NCI-H2227 treated with DMSO at 0.1 percent for 48 hours (cell line): Measurements from ENCODE around the gene ACOX2.

Experiments
- DNase-seq: peaks from one replicate; lab custom pipeline; 2025; lab: John Stamatoyannopoulos, UW

Gene ACOX2

GRCh38 chr3:58536501-58537411, at the start of gene ACOX2:
Gene ACOX2 (minus strand): TSS chr3:58537190. CDS start chr3:58535106, 2,084 bp downstream.
- DNase-seq: no peak

- DNase-seq: no peak
These were observed 49.0 kb upstream of the ACOX2 start for GRCh38 chr3:58585994-58586393.

- peak; percentile 29 for DNase-seq
These were observed 48.2 kb upstream of the ACOX2 start for GRCh38 chr3:58585005-58585786.

GRCh38 chr3:58584690-58585004, 47.7 kb upstream of the ACOX2 start:
- no peak for DNase-seq

- peak; percentile 46 for DNase-seq
These were observed 44.5 kb upstream of the ACOX2 start for GRCh38 chr3:58581328-58582091.

- DNase-seq: no peak
These were observed 43.9 kb upstream of the ACOX2 start for GRCh38 chr3:58580826-58581327.

GRCh38 chr3:58578873-58579272, 41.9 kb upstream of the ACOX2 start:
- DNase-seq: no peak

GRCh38 chr3:58577269-58577821, 40.4 kb upstream of the ACOX2 start, which contains the start of gene FAM107A:
Gene FAM107A (minus strand): TSS chr3:58577391. CDS start chr3:58569860, 7,531 bp downstream.
- no peak for DNase-seq

GRCh38 chr3:58576716-58577115, 39.7 kb upstream of the ACOX2 start:
- DNase-seq: no peak

GRCh38 chr3:58575971-58576652, 39.1 kb upstream of the ACOX2 start:
- DNase-seq: no peak

- no peak for DNase-seq
These were observed 37.7 kb upstream of the ACOX2 start for GRCh38 chr3:58574682-58575081.

- no peak for DNase-seq
These were observed 37.1 kb upstream of the ACOX2 start for GRCh38 chr3:58574106-58574505.

- DNase-seq: no peak
These were observed 36.6 kb upstream of the ACOX2 start for GRCh38 chr3:58573640-58574039.

- DNase-seq: no peak
These were observed 35.7 kb upstream of the ACOX2 start for GRCh38 chr3:58572634-58573230.

- no peak for DNase-seq
These were observed 35.1 kb upstream of the ACOX2 start for GRCh38 chr3:58572013-58572633.

GRCh38 chr3:58570851-58571250, 33.9 kb upstream of the ACOX2 start:
- DNase-seq: no peak

GRCh38 chr3:58569287-58570001, 32.5 kb upstream of the ACOX2 start:
- no peak for DNase-seq

- peak; percentile 60 for DNase-seq
These were observed 31.7 kb upstream of the ACOX2 start for GRCh38 chr3:58568572-58569286.

- DNase-seq: no peak
These were observed 30.2 kb upstream of the ACOX2 start for GRCh38 chr3:58567251-58567515.
